ENCODE measurements around the gene OR7C1. TPM values are rescaled to one million over a fixed set of nuclear protein-coding genes. Genes with fewer than 3 reads are reported as not detected.
A peak's percentile ranks its signal among the peaks of the same experiment; 100 is the strongest.
"Not testable (repeated sequence)": the region's sequence is repeated elsewhere in the genome, so short reads cannot be mapped to it uniquely, and the experiment has no call there.

OR7C1 gene
- total and polyA plus RNA-seq, 12 donors = 0.01 to 0.07 (median 0.02) TPM; not detected in 7

DNA sequence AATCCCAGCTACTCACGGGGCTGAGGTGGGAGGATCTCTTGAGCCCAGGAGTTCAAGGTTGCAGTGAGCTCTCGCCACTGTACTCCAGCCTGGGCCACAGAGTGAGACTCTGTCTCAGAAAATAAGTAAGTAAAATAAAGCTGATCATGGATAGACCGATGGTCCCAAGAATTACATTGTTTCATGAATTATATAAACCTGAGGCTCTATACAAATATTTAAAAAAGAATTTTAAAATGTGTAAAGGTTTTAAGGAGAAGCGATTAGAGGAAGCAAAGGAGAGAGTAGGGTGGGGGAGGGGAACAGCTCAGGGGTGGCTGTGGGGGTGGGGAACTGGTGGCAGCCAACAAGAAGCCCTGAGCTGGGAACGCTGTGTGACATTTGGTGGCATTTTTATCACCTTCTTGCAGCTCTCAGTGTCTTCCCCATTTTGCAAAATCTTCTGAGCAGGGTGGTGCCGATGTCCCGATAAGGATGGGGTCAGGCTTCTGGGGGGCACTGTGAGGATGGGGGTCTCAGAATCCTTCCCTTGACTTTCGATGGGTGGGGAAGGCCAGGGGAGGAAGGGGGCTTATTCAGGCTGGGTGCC is 51.5 kb downstream of the OR7C1 start:
- DNase-seq; H3K4me3 ChIP-seq; intact Hi-C loops (cut with DNase I); H3K9me3 ChIP-seq; H3K36me3 ChIP-seq: not testable (repeated sequence)
- Histone ChIP-seq H3K4me1 (peaks cover 0 to 44% (median 0%) of the 10 kb centered on the region in 9 donors), H3K27me3 (peaks cover 0 to 23% (median 12%) of the 10 kb centered on the region in 7 donors), H3K27ac (peak overlapping the region in 1 of 10 donors; percentile 83)
- 58 to 64% methylated on average over 7 to 8 of the region's 8 CpGs for WGBS, 2 donors
- peak in 2 of 8 donors; percentile 23 to 27 for ATAC-seq

DNA sequence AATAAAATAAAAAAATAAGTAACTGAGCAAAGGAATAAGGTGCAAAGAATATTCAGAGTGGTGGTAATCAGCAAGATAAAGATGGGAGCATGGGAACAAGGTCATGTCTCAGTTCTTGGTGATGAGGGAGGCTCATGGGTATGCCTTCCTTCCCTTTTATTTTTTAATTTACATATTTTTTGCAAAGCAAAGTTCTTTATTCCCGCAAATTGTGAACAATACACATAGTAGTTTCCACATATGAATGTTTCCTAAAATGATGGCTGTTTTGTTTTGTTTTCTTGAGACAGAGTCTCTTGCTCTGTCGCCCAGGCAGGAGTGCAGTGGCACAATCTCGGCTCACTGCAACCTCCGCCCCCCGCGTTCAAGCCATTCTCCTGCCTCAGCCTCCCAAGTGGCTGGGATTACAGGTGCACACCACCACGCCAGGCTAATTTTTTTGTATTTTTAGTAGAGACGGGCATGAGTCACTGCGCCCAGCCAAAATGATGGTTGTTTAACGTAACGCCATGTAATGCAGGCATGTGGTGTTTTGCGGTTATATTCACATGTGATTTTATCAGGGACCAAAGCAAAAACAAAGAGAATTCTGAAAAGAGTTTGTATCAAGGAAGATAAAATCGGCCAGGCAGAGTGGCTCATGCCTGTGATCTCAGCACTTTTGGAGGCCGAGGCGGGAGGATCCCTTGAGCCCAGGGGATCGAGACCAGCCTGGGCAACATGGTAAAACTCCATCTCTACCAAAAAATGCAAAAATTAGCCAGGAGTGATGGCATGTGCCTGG is 52.2 kb downstream of the OR7C1 start:
- peaks cover 0 to 25% (median 12%) of the 10 kb centered on the region in 7 donors for H3K27me3 ChIP-seq
- no peak overlapping the region for H3K4me3 ChIP-seq
- peaks cover 0 to 44% (median 0%) of the 10 kb centered on the region in 9 donors for H3K4me1 ChIP-seq
- peaks cover 0 to 3% (median 0%) of the 10 kb centered on the region in 11 donors for H3K9me3 ChIP-seq
- 87 to 90% methylated on average over 16 of the region's 16 CpGs for WGBS, 2 donors
- ATAC-seq = no peak
- intact Hi-C loops (cut with DNase I) = no loop called here
- TF ChIP-seq, protein P1, sequence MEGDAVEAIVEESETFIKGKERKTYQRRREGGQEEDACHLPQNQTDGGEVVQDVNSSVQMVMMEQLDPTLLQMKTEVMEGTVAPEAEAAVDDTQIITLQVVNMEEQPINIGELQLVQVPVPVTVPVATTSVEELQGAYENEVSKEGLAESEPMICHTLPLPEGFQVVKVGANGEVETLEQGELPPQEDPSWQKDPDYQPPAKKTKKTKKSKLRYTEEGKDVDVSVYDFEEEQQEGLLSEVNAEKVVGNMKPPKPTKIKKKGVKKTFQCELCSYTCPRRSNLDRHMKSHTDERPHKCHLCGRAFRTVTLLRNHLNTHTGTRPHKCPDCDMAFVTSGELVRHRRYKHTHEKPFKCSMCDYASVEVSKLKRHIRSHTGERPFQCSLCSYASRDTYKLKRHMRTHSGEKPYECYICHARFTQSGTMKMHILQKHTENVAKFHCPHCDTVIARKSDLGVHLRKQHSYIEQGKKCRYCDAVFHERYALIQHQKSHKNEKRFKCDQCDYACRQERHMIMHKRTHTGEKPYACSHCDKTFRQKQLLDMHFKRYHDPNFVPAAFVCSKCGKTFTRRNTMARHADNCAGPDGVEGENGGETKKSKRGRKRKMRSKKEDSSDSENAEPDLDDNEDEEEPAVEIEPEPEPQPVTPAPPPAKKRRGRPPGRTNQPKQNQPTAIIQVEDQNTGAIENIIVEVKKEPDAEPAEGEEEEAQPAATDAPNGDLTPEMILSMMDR (IDR thresholded peaks at IDR 0.05) = no peak
- H3K27ac ChIP-seq = peak overlapping the region in 1 of 10 donors; percentile 83
- DNase-seq = no peak
- H3K36me3 ChIP-seq = no peaks in the 10 kb centered on the region

DNA sequence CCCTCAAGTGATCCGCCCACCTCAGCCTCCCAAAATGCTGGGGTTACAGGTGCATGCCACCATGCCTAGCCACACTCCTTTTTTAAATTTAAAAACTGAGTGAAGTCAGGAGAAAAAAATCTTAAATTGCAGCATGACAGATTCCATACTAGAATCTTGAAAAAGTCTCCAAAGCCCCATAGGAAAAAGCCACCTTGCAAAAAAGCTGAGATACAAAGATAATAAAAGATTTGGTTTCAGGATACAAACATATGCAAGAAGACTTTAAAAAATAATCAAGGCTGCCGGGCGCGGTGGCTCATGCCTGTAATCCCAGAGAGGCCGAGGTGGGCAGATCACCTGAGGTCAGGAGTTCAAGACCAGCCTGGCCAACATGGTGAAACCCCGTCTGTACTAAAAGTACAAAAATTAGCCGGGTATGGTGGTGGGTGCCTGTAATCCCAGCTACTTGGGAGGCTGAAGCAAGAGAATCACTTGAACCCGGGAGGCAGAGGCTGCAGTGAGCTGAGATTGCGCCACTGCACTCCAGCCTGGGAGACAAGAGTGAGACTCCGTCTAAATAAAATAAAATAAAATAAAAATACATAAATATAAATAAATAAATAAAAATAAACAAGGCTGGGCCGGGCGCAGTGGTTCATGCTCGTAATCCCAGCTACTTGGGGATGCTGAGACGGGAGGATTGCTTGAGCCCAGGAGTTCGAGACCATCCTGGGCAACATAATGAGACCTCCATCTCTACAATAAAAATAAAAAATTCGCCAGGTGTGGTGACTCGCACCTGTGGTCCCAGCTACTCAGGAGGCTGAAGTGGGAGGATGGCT is 53.1 kb downstream of the OR7C1 start:
- Histone ChIP-seq H3K27me3 (peaks cover 0 to 31% (median 15%) of the 10 kb centered on the region in 7 donors), H3K27ac (peak overlapping the region in 1 of 10 donors; percentile 83), H3K4me1 (peaks cover 0 to 41% (median 0%) of the 10 kb centered on the region in 9 donors)
- H3K9me3 ChIP-seq; ATAC-seq; DNase-seq; H3K4me3 ChIP-seq; H3K36me3 ChIP-seq; intact Hi-C loops (cut with DNase I): not testable (repeated sequence)
- WGBS, 2 donors = 85 to 90% methylated on average over 17 of the region's 17 CpGs

DNA sequence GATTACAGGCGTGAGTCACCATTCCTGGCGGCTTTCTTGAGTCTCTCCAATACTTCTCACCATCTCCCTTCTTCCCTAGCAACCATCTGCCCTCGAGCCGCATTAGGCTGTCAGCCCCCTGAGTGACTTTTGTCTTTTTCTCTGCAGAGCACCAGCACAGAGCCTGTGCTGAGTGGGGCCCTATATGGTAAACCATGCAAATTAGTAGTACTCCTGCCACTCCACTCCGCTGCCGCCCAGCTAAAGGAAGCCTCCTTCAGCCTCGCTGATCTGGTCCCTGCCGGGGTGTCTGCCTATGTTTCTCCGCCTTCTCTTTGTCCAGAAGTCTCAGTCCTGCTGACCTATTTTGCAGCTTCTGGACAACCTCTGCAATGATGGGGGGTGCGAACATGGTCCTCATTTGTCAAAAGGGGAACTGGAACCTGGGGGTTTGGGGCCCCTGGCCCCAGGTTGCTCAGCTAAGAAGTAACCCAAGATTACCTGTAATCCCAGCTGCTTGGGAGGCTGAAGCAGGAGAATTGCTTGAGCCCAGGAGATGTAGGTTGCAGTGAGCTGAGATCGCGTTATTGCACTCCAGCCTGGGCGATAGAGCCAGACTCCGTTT is 54.3 kb downstream of the OR7C1 start:
- H3K36me3 ChIP-seq; H3K27ac ChIP-seq; DNase-seq; ATAC-seq; H3K4me3 ChIP-seq; H3K9me3 ChIP-seq; intact Hi-C loops (cut with DNase I): not testable (repeated sequence)
- 69 to 74% methylated on average over 13 to 14 of the region's 14 CpGs for WGBS, 2 donors
- Histone ChIP-seq H3K4me1 (peaks cover 0 to 29% (median 0%) of the 10 kb centered on the region in 9 donors), H3K27me3 (peaks cover 0 to 35% (median 17%) of the 10 kb centered on the region in 7 donors)

DNA sequence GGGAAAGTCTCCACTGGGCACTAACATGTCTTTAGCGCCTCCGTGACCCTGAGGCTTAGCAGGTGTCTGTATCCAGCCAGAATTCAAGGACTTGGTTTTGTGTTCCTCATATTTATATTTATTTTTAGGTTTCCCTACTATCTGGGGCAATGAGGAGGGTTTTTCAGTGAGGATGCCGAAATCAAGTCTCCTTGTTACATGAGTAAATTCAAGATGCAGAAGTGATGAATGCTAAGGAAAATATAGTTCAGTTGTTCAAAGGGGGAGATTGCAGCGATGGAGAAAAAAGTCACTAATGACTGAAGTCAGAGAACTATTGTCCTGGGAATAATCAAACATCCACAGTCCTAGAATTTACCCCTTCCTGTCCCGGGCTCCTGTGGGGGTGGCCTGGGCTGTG is 55.8 kb downstream of the OR7C1 start:
- Histone ChIP-seq H3K27me3 (peaks cover 0 to 40% (median 30%) of the 10 kb centered on the region in 7 donors), H3K4me3 (no peak overlapping the region), H3K36me3 (no peaks in the 10 kb centered on the region), H3K9me3 (no peaks in the 10 kb centered on the region), H3K4me1 (peaks cover 0 to 28% (median 0%) of the 10 kb centered on the region in 9 donors), H3K27ac (no peak overlapping the region)
- TF ChIP-seq, protein P1 (IDR thresholded peaks at IDR 0.05) = no peak
- WGBS, 2 donors = 47 to 48% methylated on average over 5 of the region's 5 CpGs
- DNase-seq = no peak
- ATAC-seq = no peak
- intact Hi-C loops (cut with DNase I) = no loop called here

DNA sequence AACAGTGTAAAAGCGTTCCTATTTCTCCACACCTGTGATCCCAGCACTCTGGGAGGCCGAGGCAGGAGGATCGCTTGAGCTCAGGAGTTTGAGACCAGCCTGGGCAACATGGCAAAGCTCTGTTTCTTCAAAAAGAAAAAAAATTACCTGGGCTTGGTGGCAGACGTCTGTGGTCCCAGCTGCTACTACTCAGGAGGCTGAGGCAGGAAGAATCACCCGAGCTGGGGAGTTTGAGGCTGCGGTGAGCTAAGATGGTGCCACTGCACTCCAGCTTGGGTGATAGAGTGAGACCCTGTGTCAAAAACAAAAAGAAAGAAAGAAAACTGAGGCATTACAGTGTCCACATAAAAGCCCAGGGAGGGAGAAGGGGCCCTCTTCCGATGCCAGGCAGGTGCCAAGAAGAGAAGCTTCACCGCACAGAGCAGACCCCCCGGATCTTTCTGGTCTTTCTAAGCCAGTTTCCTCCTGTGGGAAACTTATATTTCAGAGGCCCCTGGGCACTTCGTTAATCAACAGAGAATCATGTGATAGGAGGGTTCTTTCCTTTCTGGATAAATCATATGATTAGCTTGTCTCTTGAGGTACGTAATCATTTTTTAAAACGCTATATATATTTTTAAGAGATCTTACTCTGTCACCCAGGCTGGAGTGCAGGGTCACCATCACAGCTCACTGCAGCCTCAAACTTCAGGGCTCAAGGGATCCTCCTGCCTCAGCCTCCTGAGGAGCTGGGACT is 56.7 kb downstream of the OR7C1 start, which contains the start of gene ADGRE2:
Gene ADGRE2 (minus strand): TSS at position 451 of the 736 bp plus-strand sequence. CDS start 1,804 bp downstream, outside the sequence.
- intact Hi-C loops (cut with DNase I); DNase-seq; H3K36me3 ChIP-seq; H3K9me3 ChIP-seq; H3K4me3 ChIP-seq; ATAC-seq; H3K27ac ChIP-seq: not testable (repeated sequence)
- H3K4me1 ChIP-seq = peaks cover 0 to 24% (median 0%) of the 10 kb centered on the region in 9 donors
- 72 to 75% methylated on average over 12 of the region's 12 CpGs for WGBS, 2 donors
- peaks cover 0 to 46% (median 30%) of the 10 kb centered on the region in 7 donors for H3K27me3 ChIP-seq

DNA sequence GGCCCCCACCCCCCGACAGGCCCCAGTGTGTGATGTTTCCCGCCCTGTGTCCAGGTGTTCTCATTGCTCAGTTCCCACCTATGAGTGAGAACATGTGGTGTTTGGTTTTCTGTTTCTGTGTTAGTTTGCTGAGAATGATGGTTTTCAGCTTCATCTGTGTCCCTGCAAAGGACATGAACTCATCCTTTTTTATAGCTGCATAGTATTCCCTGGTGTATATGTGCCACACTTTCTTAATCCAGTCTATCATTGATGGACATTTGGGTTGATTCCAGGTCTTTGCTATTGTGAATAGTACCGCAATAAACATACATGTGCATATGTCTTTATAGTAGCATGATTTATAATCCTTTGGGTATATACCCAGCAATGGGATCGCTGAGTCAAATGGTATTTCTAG is 57.3 kb downstream of the OR7C1 start:
- H3K4me1 ChIP-seq = peaks cover 0 to 18% (median 0%) of the 10 kb centered on the region in 9 donors
- H3K4me3 ChIP-seq; H3K27ac ChIP-seq; intact Hi-C loops (cut with DNase I); H3K36me3 ChIP-seq; DNase-seq; H3K9me3 ChIP-seq; ATAC-seq: not testable (repeated sequence)
- H3K27me3 ChIP-seq = peaks cover 0 to 45% (median 30%) of the 10 kb centered on the region in 7 donors
- WGBS, 2 donors = 93 to 95% methylated on average over 4 of the region's 4 CpGs

Data from heart right ventricle (tissue), 16 donors.